GM23248 (cell line): ENCODE measurements around the gene CELA3A. TPM values are rescaled to one million over a fixed set of nuclear protein-coding genes. Genes with fewer than 3 reads are reported as not detected.
"Not testable (repeated sequence)": the region's sequence is repeated elsewhere in the genome, so short reads cannot be mapped to it uniquely, and the experiment has no call there.

Experiments used
- DNase-seq: peaks from one replicate; pipeline ENCODE4 v3.0.0-alpha.2; 2015
- H2AFZ ChIP-seq: fragments of 200-600 bp; sonication (generic); 2 replicates; pipeline ENCODE4 v1.6.1; 2016; ENCODE audit warnings: antibody characterized with exemption
- H3F3A ChIP-seq: fragments of 200-600 bp; sonication (generic); 2 replicates; pipeline ENCODE4 v1.6.1; 2016; ENCODE audit warnings: mild to moderate bottlenecking, antibody characterized with exemption, mixed run types; ENCODE audit not compliant: insufficient read depth
- H3K27ac ChIP-seq: fragments of 200-600 bp; sonication (generic); 2 replicates; pipeline ENCODE4 v1.5.1; 2016; ENCODE audit warnings: mild to moderate bottlenecking
- H3K27me3 ChIP-seq: fragments of 200-600 bp; sonication (generic); replicated peaks from 2 replicates; pipeline ENCODE4 v1.6.1; 2016; ENCODE audit warnings: mild to moderate bottlenecking; ENCODE audit not compliant: insufficient read depth
- H3K36me3 ChIP-seq: fragments of 200-600 bp; sonication (generic); 2 replicates; pipeline ENCODE4 v1.6.1; 2016; ENCODE audit warnings: low read depth, mild to moderate bottlenecking
- H3K4me1 ChIP-seq: fragments of 200-600 bp; sonication (generic); 2 replicates; pipeline ENCODE4 v1.6.1; 2016; ENCODE audit warnings: mild to moderate bottlenecking; ENCODE audit not compliant: insufficient read depth
- H3K4me2 ChIP-seq: fragments of 200-600 bp; sonication (generic); one replicate; pipeline ENCODE4 v1.6.1; 2016; ENCODE audit warnings: mild to moderate bottlenecking; ENCODE audit not compliant: unreplicated experiment
- H3K4me3 ChIP-seq: fragments of 200-600 bp; sonication (generic); 2 replicates; pipeline ENCODE4 v1.5.1; 2016; ENCODE audit warnings: mild to moderate bottlenecking
- H3K79me2 ChIP-seq: fragments of 200-600 bp; sonication (generic); 2 replicates; pipeline ENCODE4 v1.6.1; 2016; ENCODE audit warnings: mild to moderate bottlenecking; ENCODE audit not compliant: insufficient read depth
- H3K9ac ChIP-seq: fragments of 200-600 bp; sonication (generic); 2 replicates; pipeline ENCODE4 v1.6.1; 2016; ENCODE audit warnings: mild to moderate bottlenecking
- H3K9me2 ChIP-seq: fragments of 200-600 bp; sonication (generic); 2 replicates; pipeline ENCODE4 v1.6.1; 2016; ENCODE audit warnings: mixed run types, mild to moderate bottlenecking, moderate library complexity; ENCODE audit not compliant: insufficient read depth
- H3K9me3 ChIP-seq: fragments of 200-600 bp; sonication (generic); one replicate; pipeline ENCODE4 v1.6.1; 2017; ENCODE audit warnings: low read depth
- H4K20me1 ChIP-seq: fragments of 200-600 bp; sonication (generic); 2 replicates; pipeline ENCODE4 v1.6.0; 2016; ENCODE audit not compliant: insufficient read depth
- WGBS, 2 experiments: methylation state at CpG; one replicate each; pipeline ENCODE4 v1.1.6; 2015 to 2017; ENCODE audit warnings: low lambda C conversion rate in 2 of 2, low coverage in 1 of 2; ENCODE audit errors: missing lambda C conversion rate in 2 of 2; 5-methylcytosine and 5-hydroxymethylcytosine counted together
- in situ Hi-C: fragments of 300-500 bp; cut with MboI; formaldehyde crosslinking; loops from 2 replicates; pipeline ENCODE4 v1.15.0; 2020
- polyA plus RNA-seq: library from polyadenylated mRNA; unstranded; fragments of >200 nt; fragmentation: Nextera tagmentation; extraction: Ambion mirVana; gene quantifications from 2 replicates; pipeline ENCODE4 v1.2.1, GENCODE V29; 2016
- total RNA-seq: library from RNA; depleted of rRNA; stranded (reverse); fragments of >200 nt; shearing (Covaris generic); gene quantifications from 2 replicates; pipeline ENCODE4 v1.2.3, GENCODE V29; 2014

CELA3A gene
- total and polyA plus RNA-seq, 2 experiments from 2014 or later: not detected

DNA sequence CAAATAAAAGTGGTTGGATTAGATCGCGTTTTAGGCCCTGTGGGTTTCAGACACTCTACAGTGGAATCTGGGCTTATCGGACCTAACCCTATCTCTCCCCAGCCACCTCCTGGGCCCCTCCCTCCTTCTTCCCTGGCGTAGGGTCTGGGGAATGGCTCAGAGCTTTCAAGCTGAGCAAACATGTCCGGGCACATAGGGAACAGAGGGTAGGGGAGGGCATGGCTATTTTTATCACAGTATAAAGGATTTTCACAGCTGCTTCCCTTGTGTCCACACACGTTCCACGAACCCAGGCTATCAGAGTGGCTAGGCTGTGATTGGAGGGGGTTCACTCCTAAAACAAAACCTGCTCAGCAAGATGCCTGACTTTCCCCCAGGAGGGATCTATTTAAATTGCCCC is 1.8 kb upstream of the CELA3A start:
- H3K79me2 ChIP-seq, H3K9me2 ChIP-seq, DNase-seq, H3K36me3 ChIP-seq, in situ Hi-C loops, H4K20me1 ChIP-seq, H3K27ac ChIP-seq, H3K9me3 ChIP-seq, H3K4me3 ChIP-seq, H3K27me3 ChIP-seq, H3K4me1 ChIP-seq, H2AFZ ChIP-seq, H3F3A ChIP-seq, H3K9ac ChIP-seq, H3K4me2 ChIP-seq: not testable (repeated sequence)
- WGBS, 2 experiments: 68 to 70% methylated on average over 7 of the region's 7 CpGs

DNA sequence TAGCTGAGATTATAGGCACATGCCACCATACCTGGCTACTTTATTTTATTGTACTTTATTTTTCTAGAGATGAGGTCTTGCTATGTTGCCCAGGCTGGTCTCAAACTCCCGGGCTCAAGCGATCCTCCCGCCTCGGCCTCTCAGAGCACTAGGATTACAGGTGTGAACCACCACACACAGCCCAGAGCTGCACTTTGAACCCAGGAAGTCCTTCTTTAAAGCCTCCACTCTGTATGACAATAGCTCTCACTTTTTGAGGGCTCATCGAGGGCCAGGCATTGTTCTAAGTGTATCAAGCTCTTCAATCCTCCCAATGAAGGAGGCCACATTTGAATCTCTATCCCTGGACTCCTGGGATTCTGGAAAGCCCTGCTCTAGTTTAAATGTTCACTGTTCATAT is 1.0 kb downstream of the CELA3A start:
- in situ Hi-C loops, H3K79me2 ChIP-seq, H3K27me3 ChIP-seq, DNase-seq, H3K9me2 ChIP-seq, H3K36me3 ChIP-seq, H3K4me1 ChIP-seq, H2AFZ ChIP-seq, H3K9ac ChIP-seq, H3K27ac ChIP-seq, H3K4me2 ChIP-seq, H4K20me1 ChIP-seq, H3K4me3 ChIP-seq, H3K9me3 ChIP-seq, H3F3A ChIP-seq: not testable (repeated sequence)
- WGBS, 2 experiments: 58 to 77% methylated on average over 3 to 5 of the region's 5 CpGs

DNA sequence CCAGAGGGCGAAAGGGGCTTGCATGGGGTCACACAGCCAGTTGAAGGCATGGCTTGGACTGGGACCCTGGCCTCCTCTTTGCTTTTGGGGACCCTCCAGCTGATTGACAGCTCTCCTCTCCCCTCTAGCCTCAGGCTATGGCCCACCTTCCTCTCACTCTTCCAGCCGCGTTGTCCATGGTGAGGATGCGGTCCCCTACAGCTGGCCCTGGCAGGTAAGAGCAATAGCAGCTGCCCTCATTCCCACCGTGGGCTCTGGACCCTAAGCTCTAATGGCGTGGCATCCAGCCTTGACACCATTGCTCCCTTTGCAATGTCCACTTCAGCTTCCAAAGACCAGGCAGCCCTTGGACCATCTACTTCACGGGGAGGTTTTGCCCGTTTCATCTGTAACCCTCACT is 1.4 kb downstream of the CELA3A start:
- H3K9me2 ChIP-seq, H3K79me2 ChIP-seq, H3K4me3 ChIP-seq, H3K9me3 ChIP-seq, DNase-seq, H3K9ac ChIP-seq, H3K27me3 ChIP-seq, H3K4me1 ChIP-seq, H3K27ac ChIP-seq, in situ Hi-C loops, H3F3A ChIP-seq, H4K20me1 ChIP-seq, H3K36me3 ChIP-seq, H3K4me2 ChIP-seq, H2AFZ ChIP-seq: not testable (repeated sequence)
- WGBS, 2 experiments: 83 to 95% methylated on average over 8 of the region's 8 CpGs

DNA sequence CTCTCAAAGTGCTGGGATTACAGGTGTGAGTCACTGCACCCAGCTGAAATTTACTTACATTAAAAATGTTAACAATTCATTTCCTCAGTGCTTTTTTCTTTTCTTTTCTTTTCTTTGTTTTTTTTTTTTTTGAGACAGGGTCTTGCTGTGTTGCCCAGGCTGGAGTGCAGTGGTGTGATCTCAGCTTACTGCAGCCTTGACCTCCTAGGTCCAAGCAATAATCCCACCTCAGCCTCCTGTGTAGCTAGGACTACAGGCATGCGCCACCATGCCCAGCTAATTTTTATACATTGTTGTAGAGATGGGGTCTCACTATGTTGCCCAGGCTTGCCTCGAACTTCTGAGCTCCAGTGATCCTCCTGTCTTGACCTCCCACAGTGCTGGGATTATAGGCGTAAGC is 2.5 kb downstream of the CELA3A start:
- H3F3A ChIP-seq, H4K20me1 ChIP-seq, H3K4me1 ChIP-seq, H3K9me2 ChIP-seq, DNase-seq, H3K79me2 ChIP-seq, in situ Hi-C loops, H3K9me3 ChIP-seq, H3K4me2 ChIP-seq, H3K27ac ChIP-seq, H3K9ac ChIP-seq, H2AFZ ChIP-seq, H3K4me3 ChIP-seq, H3K27me3 ChIP-seq, H3K36me3 ChIP-seq: not testable (repeated sequence)
- WGBS, 2 experiments: 74 to 81% methylated on average over 3 of the region's 3 CpGs

DNA sequence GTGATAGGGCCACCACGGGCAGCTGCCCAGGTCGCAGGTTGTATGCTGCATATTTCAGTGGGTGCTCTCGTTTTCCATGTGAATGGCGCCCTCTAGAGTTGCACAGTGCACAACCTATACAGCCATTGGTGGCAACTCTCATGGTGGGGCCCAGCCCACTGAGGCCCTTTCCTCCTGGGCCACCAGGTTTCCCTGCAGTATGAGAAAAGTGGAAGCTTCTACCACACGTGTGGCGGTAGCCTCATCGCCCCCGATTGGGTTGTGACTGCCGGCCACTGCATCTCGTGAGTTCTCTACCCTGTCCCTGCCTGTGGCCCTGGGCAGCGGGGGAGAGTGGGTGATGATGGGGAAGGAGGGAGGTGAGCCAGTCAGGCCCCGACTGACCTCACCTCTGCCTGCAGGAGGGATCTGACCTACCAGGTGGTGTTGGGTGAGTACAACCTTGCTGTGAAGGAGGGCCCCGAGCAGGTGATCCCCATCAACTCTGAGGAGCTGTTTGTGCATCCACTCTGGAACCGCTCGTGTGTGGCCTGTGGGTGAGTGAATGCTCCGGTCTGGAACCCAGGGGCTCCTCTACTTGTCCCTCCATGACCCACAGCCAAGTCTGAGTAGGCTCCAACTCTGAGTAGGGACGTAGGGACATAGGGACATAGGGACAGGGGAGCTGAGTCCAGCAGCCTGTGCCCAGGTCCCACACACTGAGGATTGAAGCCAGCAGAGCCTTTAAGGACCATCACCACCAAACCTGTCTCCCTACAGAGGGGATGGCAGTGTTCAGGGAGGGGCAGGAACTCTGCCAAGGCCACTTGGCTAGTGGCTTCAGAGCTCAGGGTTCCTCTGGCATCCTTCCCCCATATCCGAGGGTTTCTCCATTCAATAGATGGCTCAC is 4.0 kb downstream of the CELA3A start:
- 67 to 68% methylated on average over 18 of the region's 18 CpGs for WGBS, 2 experiments
- H3K4me1 ChIP-seq, H3K9me2 ChIP-seq, H3K36me3 ChIP-seq, H3F3A ChIP-seq, H3K9ac ChIP-seq, H3K79me2 ChIP-seq, H3K4me2 ChIP-seq, H3K27ac ChIP-seq, H3K4me3 ChIP-seq, in situ Hi-C loops, H3K27me3 ChIP-seq, H3K9me3 ChIP-seq, H2AFZ ChIP-seq, H4K20me1 ChIP-seq: not testable (repeated sequence)
- peak; percentile 60 for DNase-seq

DNA sequence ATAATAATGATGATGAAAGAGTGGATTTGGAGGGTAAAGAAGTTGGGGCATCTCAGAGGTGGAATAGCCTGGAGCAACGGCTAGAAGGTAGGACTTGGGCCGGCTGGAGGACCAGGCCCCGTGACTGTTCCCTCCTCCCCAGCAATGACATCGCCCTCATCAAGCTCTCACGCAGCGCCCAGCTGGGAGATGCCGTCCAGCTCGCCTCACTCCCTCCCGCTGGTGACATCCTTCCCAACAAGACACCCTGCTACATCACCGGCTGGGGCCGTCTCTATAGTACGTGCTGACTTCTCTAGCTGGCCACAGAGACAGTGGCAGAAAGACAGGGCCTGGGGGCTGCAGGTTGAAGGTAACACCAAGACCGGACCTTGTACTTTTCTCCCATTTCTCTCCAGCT is 5.3 kb downstream of the CELA3A start:
- H3K27ac ChIP-seq, H3K36me3 ChIP-seq, H3K9me3 ChIP-seq, H3F3A ChIP-seq, H3K4me1 ChIP-seq, H3K79me2 ChIP-seq, H3K9me2 ChIP-seq, H2AFZ ChIP-seq, in situ Hi-C loops, H4K20me1 ChIP-seq, H3K9ac ChIP-seq, H3K27me3 ChIP-seq, H3K4me2 ChIP-seq, H3K4me3 ChIP-seq, DNase-seq: not testable (repeated sequence)
- WGBS, 2 experiments: 76 to 77% methylated on average over 13 of the region's 13 CpGs

DNA sequence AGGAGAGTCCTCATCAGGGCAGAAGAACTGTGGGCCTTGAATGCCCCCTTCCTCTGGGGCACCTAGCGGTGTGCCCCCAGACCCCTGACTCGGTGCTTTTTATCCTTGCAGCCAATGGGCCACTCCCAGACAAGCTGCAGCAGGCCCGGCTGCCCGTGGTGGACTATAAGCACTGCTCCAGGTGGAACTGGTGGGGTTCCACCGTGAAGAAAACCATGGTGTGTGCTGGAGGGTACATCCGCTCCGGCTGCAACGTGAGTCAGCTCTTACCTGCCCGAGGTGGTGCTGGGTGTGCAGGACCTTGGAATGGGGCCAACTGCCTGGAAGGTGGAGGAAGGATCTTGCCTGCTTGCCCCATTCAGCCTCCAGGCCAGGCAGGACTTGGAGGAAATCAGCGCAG is 5.8 kb downstream of the CELA3A start:
- H3K27ac ChIP-seq, in situ Hi-C loops, H3K27me3 ChIP-seq, H2AFZ ChIP-seq, H3K9ac ChIP-seq, H3K79me2 ChIP-seq, H3K4me1 ChIP-seq, H3K36me3 ChIP-seq, DNase-seq, H3K9me3 ChIP-seq, H3K9me2 ChIP-seq, H4K20me1 ChIP-seq, H3F3A ChIP-seq, H3K4me2 ChIP-seq, H3K4me3 ChIP-seq: not testable (repeated sequence)
- 76 to 78% methylated on average over 7 to 9 of the region's 10 CpGs for WGBS, 2 experiments

DNA sequence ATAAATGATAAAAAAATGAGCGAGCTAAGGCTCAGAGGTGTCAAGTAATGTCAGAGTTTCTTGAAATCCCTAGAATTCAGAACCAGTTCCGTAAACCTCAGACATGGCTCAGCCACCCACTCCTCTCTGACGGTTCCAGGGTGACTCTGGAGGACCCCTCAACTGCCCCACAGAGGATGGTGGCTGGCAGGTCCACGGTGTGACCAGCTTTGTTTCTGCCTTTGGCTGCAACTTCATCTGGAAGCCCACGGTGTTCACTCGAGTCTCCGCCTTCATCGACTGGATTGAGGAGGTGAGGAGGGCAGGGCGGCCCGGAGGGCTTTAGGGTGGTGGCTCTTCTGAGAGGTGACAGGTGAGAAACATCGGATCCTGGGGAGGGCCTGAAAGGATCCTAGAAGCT is 8.1 kb downstream of the CELA3A start:
- H4K20me1 ChIP-seq, H3K27ac ChIP-seq, H3K9ac ChIP-seq, in situ Hi-C loops, H3F3A ChIP-seq, H3K4me2 ChIP-seq, H3K9me3 ChIP-seq, DNase-seq, H3K79me2 ChIP-seq, H3K4me3 ChIP-seq, H3K4me1 ChIP-seq, H3K36me3 ChIP-seq, H2AFZ ChIP-seq, H3K27me3 ChIP-seq, H3K9me2 ChIP-seq: not testable (repeated sequence)
- WGBS, 2 experiments: 76% methylated on average over 10 to 11 of the region's 11 CpGs
